Germinal center (tissue), 1 donor: ENCODE data around the gene ARHGAP22.

Experiments used
- DNase-seq: peaks from one replicate; pipeline ENCODE4 v3.0.0; 2012; ENCODE audit warnings: mixed read lengths, low spot score

The ARHGAP22 gene

DNA sequence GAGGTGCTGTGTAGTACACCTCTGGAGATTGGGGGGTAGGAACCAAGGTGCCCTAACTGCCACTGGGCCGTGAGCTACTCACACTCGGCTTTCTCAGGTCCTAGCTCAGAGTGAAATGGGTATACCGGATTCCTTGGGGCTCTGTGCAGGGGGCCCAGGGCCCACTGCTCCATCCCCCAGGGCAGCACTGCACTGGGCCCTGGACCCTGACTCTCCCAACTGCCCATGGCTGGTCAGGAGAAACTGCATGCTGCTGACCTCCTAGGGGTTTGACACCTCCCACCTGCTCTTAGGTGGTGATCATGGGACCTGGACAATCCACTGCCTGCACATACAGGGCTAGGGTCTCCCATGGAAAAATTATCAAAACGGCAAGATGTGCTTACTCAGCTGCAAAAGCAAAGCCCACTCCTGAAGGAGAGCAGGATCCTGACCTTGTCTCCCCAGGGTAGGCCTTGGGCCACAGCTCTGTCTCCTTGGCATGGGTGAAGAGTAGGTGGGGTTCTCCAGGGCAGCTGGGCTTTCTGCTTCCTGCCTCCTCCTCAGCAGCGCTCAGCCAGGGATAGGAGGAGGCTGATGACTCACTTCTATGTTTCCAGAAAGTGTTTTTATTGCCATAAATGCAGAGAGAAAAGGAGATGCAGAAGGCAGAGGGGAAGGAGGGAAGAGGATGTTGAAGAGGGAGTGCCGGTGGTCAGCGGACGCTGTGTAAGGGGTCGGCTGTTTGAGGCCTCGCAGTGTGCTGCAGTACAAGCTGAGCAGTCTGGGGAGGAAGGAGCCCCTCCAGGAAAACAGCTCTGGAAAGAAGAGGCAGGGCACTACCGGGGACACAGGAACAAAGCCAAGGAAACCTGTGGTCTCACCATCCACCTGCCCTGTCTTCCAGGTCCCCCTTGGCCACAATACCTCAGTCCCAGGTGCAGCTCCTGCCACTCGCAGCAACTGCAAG lies 107.8 kb downstream of the ARHGAP22 start:
- DNase-seq = no peak

DNA sequence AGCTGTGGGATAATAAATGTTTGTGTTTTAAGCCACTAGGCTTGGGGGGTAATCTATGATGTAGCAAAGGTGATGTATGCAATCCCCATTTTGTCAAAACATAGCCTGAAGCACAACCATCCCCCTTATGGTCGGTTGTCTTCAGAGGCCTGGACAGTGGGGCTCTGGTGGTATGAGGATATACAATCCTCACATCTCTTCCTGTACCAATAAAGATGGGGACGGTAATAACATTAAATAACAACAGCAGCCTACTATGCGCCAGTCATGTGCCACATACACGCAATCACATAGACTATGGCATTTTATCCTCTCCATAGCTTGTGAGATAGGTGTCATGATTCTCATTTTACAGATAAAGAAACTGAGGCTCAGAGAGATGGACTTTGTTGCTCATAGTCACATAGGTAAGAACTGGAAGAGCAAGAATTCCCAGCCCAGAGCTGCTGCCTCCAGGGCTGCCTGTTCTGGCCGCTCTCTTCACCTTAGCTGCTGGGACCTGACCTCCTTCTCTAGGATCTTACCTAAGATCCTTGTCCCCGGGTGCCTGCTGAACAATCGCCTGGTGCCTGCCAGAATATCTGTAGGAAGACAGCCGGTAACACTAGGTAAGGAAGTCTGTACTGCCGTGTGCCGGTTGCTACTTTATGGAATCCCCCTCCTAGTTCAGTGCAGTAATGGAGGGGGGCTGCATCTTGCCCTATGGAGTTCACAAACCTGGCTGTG lies 108.6 kb downstream of the ARHGAP22 start:
- no peak for DNase-seq

DNA sequence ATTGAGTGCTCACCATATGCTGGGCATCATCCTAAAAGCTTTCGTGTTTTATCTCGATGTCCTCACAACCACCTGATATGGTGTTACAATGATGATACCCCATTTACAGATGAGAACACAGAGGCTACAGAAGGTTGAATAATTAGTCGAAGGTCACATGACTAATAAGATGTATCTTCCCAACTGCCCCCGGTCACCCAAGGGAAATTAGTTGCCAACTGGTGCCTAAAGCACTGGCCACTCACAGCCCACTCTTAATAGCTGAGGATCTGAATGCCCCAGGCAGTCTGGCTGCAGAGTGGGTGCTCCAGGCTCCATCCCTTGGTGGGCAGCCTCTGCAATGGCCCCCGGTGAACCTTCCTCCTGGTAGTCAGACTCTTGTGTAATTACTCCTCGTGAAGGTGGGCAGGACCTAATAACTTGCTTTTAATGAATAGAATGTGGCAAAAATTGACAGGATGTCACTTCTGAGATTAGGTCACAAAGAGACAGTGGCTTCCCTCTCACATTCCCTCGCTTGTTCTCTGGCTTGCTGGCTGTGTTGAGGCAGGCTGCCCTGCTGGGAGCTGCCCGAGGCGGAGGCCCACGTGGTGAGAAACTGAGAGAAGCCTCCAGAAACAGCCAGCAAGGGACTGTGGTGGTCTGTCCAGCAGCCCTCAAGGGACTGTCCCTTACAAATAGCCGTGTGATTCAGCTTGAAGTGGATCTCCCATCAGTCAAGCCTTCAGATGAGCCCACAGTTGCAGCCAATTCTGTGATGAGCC lies 109.4 kb downstream of the ARHGAP22 start:
- DNase-seq = no peak

DNA sequence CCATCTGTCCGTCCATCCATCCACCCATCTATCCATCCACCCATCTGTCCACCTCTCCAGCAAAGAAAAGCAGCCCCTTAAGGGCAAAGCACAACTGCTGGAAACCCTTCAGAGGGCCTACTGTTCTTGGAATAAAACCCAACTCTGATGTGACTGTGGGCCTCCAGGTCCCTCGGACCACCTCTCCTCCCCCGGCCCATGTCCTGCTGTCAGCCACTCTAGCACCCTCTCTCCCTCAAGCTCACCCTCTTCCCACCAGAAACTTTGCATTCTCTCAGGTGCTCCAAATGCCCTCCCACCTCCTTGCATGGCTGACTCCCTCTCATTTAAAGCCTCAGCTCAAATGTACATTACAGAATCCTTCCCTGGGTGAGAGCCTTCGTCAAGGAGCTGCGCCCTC lies 110.3 kb downstream of the ARHGAP22 start:
- DNase-seq = no peak

DNA sequence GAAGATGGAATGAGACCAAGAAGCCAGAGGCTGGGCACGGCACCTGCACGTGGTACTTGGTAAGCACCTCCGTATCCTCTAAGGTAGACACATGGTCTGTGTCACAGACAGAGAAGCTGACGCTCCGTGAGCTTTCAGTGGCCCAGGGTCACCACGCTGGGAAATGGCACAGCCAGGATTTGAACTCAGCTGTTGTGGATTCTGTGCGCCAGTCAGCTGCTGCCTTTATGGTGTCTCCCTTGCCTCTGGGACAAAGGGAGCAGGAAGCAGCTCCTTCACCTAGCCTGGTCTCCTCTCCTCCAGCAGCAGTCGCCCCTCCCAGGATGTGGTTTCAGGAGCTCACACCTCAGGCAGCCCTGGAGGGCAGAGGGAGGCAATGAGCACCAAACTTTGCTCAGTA lies 110.8 kb downstream of the ARHGAP22 start:
- no peak for DNase-seq

DNA sequence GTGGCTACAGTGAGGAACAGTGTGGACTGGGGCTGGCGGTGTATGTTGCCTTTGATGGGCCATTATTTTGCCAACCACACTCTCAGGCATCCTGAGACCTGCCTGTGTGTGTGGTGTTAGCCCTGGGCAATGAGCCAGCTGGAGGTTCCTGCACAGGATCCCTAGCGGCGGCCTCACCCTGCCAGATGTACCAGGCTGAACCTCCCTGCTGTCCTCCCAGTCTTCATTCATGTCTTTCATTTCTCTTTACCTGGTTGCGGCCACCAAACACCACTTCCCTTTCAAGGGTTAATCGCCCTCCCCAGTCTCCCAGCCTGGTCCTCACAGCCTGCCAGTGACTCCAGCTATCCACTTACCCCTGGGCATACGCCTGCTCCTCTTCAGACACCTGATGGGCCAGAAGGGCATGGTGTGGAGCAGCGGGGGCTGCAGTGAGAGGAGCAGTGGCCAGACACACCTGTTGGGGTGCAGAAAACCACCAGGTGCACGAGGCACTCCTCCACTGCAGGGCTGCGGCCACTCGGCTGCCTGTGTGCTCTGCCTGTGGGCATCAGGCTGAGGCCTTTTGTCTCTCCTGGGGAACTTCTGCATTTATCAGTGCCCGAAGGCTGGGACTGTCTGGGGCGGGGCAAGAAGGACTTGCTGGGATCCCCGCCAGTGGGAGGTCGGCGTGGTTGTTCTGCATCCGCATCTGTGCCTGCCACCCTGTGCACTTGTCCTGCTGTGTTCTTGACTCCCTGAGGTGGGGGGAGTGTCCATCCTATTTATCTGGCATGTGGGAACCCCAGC lies 111.6 kb downstream of the ARHGAP22 start:
- DNase-seq = no peak

DNA sequence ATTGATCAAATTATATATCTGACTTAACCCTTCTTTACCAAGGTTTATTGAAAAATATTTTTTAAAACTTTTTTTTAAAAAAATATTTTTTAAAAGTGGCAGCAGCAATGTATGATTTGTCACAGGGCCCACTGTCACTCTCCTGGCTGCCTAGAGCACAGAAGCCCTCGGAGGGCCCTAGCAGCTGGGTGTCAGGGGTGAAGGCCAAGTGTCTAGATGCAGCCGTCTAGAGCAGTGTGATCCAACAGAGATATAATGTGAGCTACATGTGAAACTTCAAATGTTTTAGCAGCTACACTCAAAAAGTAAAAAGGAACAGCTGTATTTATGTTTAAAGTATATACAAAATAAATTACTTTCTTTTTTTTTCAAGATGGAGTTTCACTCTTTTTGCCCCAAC lies 112.7 kb downstream of the ARHGAP22 start:
- DNase-seq = no peak

DNA sequence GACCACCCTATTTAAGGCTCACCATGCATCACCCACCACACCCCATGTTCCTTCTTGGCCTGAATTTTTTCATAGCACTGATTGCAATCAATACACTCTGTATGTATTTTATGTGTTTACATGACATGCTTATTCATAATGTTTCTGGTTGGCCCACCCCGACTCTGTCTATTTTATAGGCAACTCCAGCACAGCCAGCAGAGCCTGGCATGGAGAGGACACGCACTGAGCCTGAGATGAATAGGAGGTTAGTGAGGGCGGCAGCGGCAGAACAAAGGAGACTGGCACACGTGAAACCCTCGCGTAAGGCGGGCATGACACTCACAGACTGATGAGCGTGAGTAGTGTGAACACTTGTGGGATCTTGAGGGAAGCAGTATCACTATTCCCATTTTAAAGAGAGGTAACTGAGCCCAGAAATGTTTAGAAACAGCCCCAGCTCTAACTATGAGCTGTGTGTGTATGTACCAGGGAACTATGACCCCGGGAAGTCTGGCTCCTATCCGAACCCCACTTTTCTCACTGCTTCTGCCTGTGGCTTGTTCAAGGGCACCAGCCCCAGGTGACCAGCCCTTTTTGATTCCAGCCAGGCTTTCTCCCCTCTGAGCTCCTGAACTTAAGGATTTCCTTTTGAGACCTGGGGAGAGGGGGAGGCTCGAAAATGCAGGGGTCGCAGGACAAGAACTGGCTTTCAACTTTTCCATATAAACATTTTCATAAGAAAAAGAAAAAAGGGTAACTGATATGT lies 113.3 kb downstream of the ARHGAP22 start:
- DNase-seq = no peak

DNA sequence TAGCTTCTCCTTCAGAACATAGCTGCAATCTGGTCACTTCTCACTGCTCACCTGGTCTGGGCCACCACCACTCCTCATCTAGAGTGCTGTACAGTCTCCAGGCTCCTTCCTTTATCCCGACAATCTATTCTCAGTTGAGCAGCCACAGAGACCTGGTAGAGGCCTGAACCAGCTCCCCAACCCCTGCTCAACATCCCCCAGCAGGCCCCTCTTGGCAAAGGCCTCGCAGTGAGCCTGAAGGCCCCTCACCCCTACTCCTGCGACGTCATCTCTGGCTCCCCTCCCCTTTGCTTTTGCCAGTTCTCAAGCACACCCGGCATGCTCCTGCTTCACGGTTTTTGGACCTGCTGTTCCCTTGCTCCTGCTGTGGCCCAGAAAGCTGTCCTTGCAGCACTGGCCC lies 113.9 kb downstream of the ARHGAP22 start:
- DNase-seq = no peak

DNA sequence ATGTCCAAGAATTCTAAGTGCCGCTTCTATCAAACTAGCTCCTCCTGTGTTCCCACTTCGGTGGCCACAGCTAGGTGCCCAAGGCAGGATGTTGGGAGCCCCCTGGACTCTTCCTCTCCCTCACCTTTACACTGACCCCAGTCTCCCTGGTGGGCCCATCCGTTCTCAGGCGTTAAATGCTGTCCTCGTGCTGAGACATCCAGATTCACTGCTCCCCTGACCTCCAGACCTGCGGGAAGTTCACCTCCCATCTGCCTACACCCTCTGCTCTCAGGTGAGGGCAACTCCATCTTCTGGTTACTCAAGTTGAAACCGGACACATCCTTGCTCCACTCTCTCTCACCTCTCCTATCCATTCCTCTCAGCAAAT lies 114.3 kb downstream of the ARHGAP22 start:
- DNase-seq = no peak

DNA sequence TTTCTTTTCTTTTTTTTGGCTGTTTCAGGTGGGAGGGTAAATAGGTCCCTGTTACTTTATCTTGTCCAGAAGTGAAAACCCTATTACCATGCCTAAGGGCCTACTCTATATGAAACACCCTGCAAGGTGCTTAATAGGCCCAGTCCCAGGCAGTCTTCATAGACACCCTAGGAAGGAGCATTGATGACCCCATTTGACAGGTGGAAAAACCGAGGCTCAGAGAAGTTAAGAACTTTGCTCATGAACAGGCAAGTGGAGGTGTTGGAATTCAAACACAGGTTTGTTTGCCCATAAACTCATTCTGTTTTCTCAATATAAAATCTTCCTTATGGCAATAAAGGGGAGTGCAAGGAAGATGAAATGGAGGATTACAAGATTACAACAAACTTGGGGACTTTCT lies 115.8 kb downstream of the ARHGAP22 start:
- no peak for DNase-seq

DNA sequence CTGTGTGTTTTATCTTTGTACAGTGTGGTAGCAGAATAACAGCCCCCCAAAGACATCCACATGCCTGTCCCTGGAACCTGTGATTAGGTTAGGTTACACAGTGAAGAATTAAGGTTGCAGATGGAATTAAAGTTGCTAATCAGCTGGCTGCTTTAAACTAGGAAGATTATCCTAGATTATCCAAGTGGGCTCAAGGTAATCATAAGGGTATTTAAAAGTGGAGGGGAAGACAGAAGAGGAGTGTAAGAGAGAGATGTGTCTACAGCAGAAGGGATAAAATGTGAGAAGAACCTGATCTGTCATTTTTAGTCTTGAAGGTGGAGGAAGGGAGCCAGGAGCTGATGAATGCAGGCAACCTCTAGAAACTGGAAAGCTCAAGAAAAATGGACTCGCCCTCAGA lies 117.6 kb downstream of the ARHGAP22 start:
- no peak for DNase-seq

DNA sequence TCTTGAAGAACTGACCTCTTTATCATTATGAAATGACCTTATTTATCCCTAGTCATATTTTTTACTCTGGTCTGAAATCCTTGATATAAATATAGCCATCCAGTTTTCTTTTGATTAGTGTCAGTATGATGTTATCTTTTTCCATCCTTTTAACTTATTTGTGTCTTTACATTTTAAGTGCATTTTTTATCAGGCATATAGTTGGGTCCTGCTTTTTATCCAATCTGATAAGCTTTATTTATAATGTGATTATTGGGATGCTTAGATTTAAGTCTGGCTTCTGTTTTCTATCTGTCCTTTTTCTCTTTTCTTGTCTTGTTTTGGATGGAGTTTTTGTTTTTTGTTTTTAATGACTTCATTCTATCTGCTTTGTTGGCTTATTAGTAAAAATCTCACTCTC lies 119.2 kb downstream of the ARHGAP22 start:
- no peak for DNase-seq

DNA sequence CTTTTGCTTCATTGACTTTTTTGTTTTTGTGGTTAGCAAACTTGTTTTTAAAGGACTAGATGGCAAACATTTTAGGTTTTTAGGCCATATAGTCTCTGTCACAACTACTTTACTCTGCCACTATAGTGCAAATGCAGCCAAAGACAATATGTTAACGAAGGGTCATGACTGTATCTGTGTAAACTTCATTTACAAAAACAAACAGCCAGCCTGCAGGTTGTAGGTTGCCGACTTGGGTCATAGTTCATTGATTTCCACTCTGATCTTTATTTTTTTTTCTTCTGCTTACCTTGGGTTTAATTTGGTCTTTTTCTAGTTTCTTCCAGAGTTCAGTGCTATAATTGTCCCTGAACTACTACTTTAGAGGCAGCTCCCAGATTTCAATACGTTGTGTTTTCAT lies 120.0 kb downstream of the ARHGAP22 start:
- DNase-seq = no peak

DNA sequence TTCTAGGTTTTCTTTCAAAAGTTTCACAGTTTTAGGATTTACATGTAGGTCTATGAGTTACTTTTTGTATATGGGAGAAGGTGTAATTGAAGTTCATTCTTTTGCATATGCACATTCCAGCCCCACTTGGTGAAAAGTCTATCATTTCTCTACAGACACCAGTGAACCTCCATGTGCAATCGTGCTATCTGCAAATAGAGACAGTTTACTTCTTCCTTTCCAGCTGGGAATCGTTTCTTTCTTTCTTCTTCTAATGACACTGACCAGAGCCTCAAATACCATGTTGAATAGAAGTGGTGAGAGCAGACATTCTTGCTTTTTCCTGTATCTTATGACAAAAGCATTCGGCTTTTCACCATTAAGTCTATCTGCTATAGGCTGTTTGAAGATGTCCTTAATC lies 122.7 kb downstream of the ARHGAP22 start:
- no peak for DNase-seq

DNA sequence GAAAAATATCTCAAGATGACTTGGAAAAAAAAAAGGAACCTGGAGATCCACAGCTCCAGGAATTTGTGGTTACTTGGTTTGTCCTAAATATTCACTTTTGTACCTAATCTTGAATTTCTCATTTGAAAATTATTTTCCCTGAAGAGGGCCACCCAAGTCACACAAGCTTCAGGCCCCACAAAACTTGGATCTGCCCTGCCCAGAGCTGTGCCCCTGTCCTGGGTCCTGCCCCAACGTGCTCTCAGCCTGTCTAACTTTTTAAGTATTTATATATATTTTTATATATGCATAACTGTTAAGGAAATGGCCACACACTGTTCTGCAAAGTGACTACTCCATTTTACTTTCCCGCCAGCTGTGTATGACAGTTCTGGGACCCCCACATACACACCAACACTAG lies 123.5 kb downstream of the ARHGAP22 start:
- no peak for DNase-seq

DNA sequence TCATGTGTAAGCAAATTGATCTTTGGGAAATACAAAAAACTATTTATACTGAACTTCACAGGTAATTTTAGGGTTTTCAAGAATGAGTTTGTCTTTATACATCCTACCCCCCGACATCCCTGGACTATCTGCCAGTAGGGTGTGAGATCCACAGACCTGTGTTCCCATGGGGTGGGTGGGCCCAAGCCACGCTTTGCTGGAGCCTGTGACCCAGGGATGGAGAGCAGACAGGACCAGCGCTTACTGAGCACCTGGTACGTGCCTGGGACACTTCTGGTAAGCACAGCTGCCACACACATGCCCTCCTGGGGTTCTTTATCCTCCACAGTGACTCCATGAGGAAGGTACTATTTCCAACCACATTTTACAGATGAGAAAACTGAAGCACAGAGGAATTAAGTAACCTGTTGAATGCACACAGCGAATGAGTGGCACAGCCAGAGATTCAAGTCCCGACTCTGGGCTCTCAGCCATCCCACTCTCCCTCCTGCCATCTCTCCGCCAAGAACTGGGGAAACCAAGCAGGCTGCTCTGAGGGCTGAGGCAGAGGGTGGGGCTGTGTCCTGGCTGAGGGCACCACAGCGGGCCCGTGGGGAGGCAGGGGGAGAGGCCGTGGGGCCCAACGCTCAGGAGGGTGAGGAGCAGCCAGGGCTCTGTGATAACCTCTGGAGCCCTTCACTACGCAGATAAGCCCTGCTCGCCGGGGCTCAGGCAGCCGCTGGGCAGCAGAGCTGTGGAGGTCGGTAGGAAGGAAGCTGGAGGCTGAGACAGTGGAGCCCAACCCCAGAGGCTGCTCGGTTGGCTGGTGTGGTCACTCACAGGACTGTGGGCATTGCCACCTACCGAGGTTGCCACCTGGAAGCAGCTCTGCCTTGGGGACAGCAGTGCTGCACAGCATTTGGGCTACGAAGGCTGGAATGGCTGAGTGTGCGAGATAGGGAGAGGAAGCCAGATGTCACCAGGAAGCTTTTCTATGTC lies 124.2 kb downstream of the ARHGAP22 start:
- DNase-seq = no peak

DNA sequence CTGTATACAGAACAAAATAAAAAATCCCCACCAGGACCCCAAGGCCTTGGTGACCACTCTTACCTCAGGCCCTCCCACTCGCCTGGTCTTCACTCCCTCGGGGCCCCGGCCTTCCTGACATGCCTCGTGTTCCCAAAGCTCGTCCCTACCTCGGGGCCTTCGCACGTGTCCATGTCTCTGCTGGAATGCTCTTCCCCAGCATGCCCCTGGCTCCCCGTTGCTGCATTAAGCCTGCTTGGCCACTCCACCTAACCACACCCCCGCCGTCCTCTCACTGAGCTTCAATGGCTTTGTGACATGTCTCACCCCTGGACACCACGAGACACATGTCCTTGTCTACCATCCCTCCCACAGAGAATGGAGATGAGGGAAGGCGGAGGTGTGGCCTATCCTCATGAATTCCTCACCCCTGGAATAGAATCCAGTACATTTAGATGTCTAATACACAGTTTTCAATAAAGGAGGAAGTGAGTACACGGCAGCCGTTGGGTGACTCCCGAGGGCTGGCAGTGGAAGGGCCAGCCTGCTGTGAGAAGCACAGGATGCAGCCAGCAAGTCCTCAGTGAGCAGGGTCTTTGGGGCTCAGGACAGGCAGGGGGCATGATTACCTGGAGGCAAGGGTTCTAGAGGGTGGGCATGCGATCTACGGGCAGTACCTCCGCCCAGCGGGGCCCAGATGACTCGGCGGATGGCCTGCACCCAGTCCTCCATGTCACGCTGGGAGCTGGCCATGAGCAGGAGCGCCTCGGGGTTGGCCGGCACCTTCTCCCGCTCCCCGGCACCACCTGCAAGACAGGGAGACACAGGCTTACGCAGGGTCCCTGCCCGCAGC lies 125.7 kb downstream of the ARHGAP22 start:
- no peak for DNase-seq

DNA sequence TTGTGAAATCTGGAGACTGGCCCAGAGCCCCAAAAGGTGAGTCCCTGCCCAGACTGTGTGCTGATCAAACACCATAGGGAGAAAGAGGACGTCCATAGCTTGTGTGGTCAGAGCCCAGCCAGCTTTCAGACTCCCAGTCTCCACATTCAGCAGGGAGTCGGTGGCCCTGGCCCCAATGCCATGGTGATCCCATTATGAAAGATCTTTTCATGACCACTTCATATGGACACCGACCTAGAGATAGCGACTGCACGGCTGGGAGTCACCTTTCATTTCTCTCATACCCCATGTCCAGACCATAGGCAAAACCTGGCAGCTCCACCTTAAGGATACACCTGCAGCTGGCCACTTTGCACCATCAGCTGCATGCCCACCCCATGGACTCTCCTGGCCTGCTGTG lies 126.4 kb downstream of the ARHGAP22 start:
- no peak for DNase-seq
